ENCODE results near the gene GRIK1. TPM values are rescaled to one million over a fixed set of nuclear protein-coding genes. Genes with fewer than 3 reads are reported as not detected.

GRIK1 gene
- total RNA-seq, 1 donor from 2014 or later = not detected

DNA sequence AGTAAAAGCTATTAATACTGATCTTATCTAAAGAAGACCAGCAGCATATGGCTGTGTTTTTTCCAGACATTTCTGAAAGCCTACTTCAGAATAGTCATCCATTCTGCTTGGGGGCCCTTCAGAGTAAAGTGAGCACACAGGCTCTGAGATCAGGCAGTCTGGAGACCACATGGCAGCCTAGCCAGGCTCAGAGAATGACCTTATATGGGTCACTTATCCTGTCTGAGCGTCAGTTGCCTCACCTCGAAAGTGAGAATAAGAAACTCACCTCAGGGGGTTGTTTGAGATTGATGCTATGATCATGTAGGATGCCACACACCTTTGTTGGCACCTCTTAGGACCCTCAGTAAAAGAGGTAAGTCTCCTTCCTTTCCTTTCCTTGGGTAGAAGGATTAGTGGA lies 270.4 kb downstream of the GRIK1 start:
- H3K4me3 Mint-ChIP-seq (ENCODE audit: unreplicated experiment) = no peak overlapping the region
- TF ChIP-seq, protein P1, sequence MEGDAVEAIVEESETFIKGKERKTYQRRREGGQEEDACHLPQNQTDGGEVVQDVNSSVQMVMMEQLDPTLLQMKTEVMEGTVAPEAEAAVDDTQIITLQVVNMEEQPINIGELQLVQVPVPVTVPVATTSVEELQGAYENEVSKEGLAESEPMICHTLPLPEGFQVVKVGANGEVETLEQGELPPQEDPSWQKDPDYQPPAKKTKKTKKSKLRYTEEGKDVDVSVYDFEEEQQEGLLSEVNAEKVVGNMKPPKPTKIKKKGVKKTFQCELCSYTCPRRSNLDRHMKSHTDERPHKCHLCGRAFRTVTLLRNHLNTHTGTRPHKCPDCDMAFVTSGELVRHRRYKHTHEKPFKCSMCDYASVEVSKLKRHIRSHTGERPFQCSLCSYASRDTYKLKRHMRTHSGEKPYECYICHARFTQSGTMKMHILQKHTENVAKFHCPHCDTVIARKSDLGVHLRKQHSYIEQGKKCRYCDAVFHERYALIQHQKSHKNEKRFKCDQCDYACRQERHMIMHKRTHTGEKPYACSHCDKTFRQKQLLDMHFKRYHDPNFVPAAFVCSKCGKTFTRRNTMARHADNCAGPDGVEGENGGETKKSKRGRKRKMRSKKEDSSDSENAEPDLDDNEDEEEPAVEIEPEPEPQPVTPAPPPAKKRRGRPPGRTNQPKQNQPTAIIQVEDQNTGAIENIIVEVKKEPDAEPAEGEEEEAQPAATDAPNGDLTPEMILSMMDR (IDR thresholded peaks at IDR 0.05; ENCODE audit: unreplicated experiment) = no peak
- H3K27ac Mint-ChIP-seq (ENCODE audit: unreplicated experiment) = no peak overlapping the region
- H3K36me3 Mint-ChIP-seq (ENCODE audit: low read depth, unreplicated experiment) = no peaks in the 10 kb centered on the region
- peaks cover 5% of the 10 kb centered on the region for H3K4me1 Mint-ChIP-seq (ENCODE audit: unreplicated experiment)
- no peak for DNase-seq (ENCODE audit: low spot score)
- H3K9me3 Mint-ChIP-seq (ENCODE audit: unreplicated experiment) = no peaks in the 10 kb centered on the region
- H3K27me3 Mint-ChIP-seq (ENCODE audit: unreplicated experiment) = no peaks in the 10 kb centered on the region

DNA sequence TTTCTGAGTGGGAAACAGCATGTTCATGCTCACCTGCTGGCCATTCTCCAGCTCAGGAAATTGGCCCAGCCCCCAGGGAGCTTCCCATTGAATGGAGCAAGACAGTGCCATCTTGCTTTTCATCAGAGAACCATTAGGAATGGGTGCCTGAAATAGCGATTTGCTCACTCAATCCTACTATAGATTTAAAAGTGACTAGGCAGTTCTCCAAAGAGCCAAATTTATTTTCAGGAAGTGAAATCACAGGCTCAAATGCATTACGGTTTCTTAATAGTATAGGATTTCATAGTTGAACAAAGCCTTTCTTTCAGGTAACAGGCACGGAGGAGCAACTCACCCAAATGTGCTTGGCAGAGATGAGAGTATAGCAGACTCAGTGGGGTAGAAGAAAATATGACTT lies 272.1 kb downstream of the GRIK1 start:
- Mint-ChIP-seq H3K4me1 (ENCODE audit: unreplicated experiment) (peaks cover 12% of the 10 kb centered on the region), H3K36me3 (ENCODE audit: low read depth, unreplicated experiment) (no peaks in the 10 kb centered on the region), H3K27me3 (ENCODE audit: unreplicated experiment) (no peaks in the 10 kb centered on the region), H3K27ac (ENCODE audit: unreplicated experiment) (no peak overlapping the region), H3K9me3 (ENCODE audit: unreplicated experiment) (no peaks in the 10 kb centered on the region), H3K4me3 (ENCODE audit: unreplicated experiment) (no peak overlapping the region)
- TF ChIP-seq, protein P1 (IDR thresholded peaks at IDR 0.05; ENCODE audit: unreplicated experiment) = no peak
- no peak for DNase-seq (ENCODE audit: low spot score)

DNA sequence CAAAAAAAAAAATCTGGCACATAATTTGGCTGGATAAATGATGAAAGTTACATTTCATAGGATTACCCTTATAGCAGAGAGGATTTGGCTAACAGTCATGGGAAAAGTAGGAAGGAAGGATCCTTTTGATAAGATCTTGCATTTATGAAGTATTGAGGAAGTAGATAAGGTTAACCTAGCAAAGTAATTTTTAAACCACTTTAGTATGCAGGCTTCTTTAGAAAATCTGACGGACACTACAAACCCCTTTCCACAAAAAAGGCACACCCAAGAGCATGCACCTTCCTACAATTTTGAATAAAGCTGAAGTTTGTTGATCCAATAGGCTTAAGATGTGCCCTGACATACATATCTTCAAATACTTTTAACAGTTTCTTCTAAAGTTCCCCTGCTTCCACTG lies 275.2 kb downstream of the GRIK1 start:
- Mint-ChIP-seq H3K9me3 (ENCODE audit: unreplicated experiment) (no peaks in the 10 kb centered on the region), H3K4me1 (ENCODE audit: unreplicated experiment) (peaks cover 12% of the 10 kb centered on the region), H3K27ac (ENCODE audit: unreplicated experiment) (no peak overlapping the region), H3K36me3 (ENCODE audit: low read depth, unreplicated experiment) (no peaks in the 10 kb centered on the region), H3K27me3 (ENCODE audit: unreplicated experiment) (no peaks in the 10 kb centered on the region), H3K4me3 (ENCODE audit: unreplicated experiment) (no peak overlapping the region)
- DNase-seq (ENCODE audit: low spot score) = no peak
- TF ChIP-seq, protein P1 (IDR thresholded peaks at IDR 0.05; ENCODE audit: unreplicated experiment) = no peak

DNA sequence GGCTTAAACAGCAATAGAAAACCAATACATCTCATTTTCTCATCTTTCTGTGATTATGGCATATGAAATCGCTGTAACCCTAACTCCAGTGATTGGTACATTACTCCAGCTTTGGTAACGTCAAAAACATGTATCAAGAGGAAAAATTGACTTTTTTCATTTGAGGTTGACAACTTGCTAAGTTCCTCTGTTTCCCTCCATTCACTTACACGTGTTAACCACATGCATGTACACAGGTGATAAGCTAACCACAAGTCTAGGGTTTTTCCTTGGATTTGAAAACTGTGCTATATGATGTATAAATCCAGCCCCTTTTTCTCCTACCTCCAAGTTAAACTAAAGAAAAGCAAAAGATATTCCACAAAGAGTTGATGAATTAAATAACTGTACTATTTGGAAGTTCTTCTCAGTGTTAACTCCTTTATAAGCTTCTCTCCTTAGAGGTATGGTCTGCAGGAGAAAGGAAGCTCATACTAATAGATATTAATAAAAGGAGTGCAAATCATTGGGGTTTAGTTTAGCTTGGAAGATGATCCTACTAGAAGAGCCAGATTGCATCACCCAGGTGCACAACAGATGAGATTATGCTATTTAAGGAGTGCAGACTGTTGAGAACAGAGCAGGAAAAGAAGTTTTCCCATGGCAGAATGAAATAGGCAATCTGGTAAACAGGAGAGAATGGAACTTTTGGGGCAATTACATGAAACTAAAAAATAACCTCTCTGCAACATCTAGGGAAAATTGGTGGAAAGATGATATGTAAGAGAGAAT lies 277.9 kb downstream of the GRIK1 start:
- no peak overlapping the region for H3K27ac Mint-ChIP-seq (ENCODE audit: unreplicated experiment)
- H3K36me3 Mint-ChIP-seq (ENCODE audit: low read depth, unreplicated experiment) = no peaks in the 10 kb centered on the region
- DNase-seq (ENCODE audit: low spot score) = no peak
- H3K4me3 Mint-ChIP-seq (ENCODE audit: unreplicated experiment) = no peak overlapping the region
- no peaks in the 10 kb centered on the region for H3K27me3 Mint-ChIP-seq (ENCODE audit: unreplicated experiment)
- peaks cover 14% of the 10 kb centered on the region for H3K4me1 Mint-ChIP-seq (ENCODE audit: unreplicated experiment)
- no peaks in the 10 kb centered on the region for H3K9me3 Mint-ChIP-seq (ENCODE audit: unreplicated experiment)
- TF ChIP-seq, protein P1 (IDR thresholded peaks at IDR 0.05; ENCODE audit: unreplicated experiment) = no peak

DNA sequence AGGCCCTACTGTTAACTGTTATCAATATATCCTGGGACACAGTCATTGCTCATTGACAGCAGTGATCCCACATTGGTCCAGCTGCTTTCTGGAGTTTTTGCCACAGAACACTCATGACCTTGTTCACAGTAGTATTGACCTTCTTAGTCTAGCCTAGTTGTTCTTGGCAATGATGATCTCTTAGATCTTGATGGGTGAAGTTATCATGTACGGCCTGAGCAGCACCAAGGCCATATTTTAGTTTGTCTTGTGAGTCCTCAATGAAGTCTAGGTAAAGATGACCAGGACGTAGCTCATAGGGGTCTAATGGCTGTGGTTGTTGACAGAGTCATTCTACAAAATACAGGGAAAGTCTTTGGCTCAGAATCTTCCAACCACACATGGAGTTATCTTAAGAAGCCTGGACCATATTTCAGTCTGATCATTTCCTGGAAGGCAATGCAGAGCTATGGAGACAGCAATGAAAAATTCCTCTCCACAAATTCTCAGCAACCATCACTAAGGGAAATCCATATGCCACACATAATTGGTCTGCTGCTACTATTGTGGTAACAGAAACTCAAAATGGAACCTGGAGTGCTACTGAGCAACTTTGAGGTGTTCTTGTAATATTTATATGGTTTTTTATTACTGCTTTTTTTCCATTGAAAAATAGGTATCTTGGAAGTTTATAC lies 279.6 kb downstream of the GRIK1 start:
- H3K27me3 Mint-ChIP-seq (ENCODE audit: unreplicated experiment) = no peaks in the 10 kb centered on the region
- no peaks in the 10 kb centered on the region for H3K9me3 Mint-ChIP-seq (ENCODE audit: unreplicated experiment)
- H3K4me1 Mint-ChIP-seq (ENCODE audit: unreplicated experiment) = peaks cover 20% of the 10 kb centered on the region
- DNase-seq (ENCODE audit: low spot score) = no peak
- peaks cover 3% of the 10 kb centered on the region for H3K36me3 Mint-ChIP-seq (ENCODE audit: low read depth, unreplicated experiment)
- no peak overlapping the region for H3K27ac Mint-ChIP-seq (ENCODE audit: unreplicated experiment)
- TF ChIP-seq, protein P1 (IDR thresholded peaks at IDR 0.05; ENCODE audit: unreplicated experiment) = no peak
- H3K4me3 Mint-ChIP-seq (ENCODE audit: unreplicated experiment) = no peak overlapping the region
